ENCODE data around the gene DHX9.

DHX9 gene

GRCh38 chr1:182839209-182840066 lies at the start of gene DHX9:
DHX9 (plus strand) TSS chr1:182839347; CDS start chr1:182842567, 3,220 bp downstream.
- peak within 1 kb of the TSS; percentile 86 for H3K27ac ChIP-seq
- DNase-seq (ENCODE audit: low read depth, low spot score) = peak; percentile 45

DNA sequence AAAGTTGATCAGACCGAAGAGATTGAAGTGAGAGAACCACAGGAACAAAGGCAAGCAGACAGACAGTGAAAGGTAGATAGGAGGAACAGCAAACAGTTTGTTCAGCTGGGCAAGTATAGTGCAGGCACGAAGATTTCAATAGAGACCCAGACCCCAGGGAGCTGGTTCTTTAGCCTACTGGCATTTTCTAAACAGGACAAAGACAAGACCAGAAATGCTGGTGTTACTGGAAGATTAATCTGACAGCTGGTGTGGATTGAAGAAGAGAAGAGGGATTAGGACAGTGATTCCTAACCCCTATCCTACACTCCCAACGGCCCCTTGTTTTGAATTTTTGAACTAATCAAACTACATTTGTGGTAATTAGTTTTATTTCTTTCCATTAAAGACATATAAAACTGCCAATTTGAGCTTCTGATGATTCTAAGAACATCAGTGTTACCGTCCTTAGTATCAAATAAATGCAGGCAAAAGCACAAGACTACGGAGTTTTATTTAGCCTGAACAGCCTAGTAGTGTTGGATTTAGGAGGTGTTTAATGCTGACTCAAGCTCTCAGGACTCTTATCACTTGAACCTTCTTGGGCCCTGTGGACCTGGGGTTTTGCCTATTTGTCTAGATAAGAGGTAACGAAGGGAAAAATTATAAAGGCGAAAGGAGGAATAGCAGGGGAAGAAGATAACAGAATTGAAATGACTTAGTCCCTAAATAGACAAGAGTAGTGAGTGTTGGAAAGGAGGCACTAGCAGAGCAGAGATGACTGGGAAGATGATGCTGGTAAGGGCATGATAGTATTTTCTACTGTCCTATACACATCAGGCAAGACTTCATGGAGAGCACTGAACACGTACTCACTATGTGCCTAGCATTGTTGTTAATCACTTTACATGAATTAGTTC lies 47.6 kb upstream of the DHX9 start:
- H3K27ac ChIP-seq = no peak overlapping the region
- no peak for DNase-seq (ENCODE audit: low read depth, low spot score)

DNA sequence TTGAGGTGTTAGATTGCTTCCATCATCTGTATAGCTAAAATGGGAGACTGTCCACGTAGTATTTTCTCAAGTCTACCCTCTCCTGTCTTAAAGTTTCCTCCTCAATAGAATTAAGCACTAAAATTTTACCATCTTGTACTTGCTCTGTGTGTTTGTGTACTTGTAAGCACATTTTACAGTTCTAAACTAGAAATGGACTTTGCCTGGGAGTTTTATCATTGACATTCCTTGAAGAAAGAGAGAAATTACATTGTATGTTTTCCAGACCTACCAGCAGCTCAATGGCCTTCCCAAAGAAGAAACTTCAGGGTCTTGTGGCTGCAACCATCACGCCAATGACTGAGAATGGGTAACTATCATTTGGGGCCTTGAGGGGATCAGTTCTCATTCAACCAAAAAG lies 45.1 kb upstream of the DHX9 start:
- no peak for DNase-seq (ENCODE audit: low read depth, low spot score)
- H3K27ac ChIP-seq = no peak overlapping the region

- DNase-seq (ENCODE audit: low read depth, low spot score) = no peak
- no peak overlapping the region for H3K27ac ChIP-seq
Observed at GRCh38 chr1:182794676-182795201, 44.4 kb upstream of the DHX9 start.

- DNase-seq (ENCODE audit: low read depth, low spot score) = peak; percentile 55
- H3K27ac ChIP-seq = peak overlapping the region; percentile 43
Observed at GRCh38 chr1:182795563-182796228, 43.5 kb upstream of the DHX9 start.

DNA sequence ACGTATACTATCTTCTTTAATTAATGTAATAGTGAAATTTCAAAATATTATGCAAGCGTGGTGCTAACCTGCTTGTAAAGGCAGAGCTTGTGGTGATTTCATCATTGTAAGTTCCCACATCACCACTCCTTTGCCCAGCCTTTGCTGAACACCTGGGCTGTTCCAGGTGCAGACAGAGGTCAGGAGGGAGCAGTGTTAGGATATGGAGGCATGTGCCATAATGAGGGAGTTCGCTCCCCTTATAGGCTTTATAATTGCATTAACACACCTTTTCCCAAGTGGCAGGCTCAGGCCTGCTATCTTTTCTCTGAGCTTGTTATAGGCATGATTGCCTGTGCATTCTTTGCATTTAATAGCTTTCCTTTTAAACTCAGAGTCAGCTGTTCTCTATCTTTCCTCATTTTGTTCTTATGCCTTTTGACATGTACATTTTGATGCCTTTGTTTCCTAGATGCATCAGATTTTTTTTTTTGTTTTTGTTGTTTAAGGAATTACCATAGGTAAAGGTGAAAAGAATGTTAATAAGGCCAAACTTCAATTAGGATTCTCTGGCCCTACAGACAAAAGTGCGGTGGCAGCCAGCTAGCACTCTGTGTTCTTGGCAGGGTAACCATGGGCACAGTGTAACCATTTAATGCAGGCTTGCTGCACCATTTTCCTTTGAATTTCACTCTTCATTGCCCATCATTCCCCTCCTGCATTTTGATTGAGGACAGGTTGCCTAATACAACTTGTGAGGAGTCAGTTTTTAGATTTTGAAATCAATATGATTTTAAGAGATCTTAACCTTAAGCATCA lies 36.9 kb upstream of the DHX9 start:
- H3K27ac ChIP-seq = no peak overlapping the region
- DNase-seq (ENCODE audit: low read depth, low spot score) = peak; percentile 56

DNA sequence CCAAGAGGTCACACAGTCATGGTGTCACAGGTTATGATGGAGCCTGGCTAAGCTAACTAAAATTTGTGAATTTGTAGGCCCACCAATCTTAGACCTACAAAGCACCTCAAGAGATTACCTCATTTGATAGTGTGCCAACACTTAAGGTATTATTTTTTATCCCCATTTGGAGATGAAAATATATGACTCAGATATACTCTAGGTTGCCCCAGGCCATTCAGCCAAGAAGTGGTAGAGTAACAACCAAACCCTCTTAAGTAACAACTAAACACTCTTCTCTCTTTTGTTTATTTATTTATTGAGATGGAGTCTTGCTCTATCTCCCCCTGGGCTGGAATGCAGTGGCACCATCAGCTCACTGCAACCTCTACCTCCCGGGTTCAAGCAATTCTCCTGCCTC lies 35.3 kb upstream of the DHX9 start:
- peak; percentile 69 for DNase-seq (ENCODE audit: low read depth, low spot score)

GRCh38 chr1:182806015-182806678 lies 33.0 kb upstream of the DHX9 start:
- no peak for DNase-seq (ENCODE audit: low read depth, low spot score)
- H3K27ac ChIP-seq = no peak overlapping the region

More for the DNA sequence above, 35.3 kb upstream of the DHX9 start:
- H3K27ac ChIP-seq = no peak overlapping the region

GRCh38 chr1:182807907-182808306 lies 31.2 kb upstream of the DHX9 start:
- DNase-seq (ENCODE audit: low read depth, low spot score) = no peak
- H3K27ac ChIP-seq = no peak overlapping the region

DNA sequence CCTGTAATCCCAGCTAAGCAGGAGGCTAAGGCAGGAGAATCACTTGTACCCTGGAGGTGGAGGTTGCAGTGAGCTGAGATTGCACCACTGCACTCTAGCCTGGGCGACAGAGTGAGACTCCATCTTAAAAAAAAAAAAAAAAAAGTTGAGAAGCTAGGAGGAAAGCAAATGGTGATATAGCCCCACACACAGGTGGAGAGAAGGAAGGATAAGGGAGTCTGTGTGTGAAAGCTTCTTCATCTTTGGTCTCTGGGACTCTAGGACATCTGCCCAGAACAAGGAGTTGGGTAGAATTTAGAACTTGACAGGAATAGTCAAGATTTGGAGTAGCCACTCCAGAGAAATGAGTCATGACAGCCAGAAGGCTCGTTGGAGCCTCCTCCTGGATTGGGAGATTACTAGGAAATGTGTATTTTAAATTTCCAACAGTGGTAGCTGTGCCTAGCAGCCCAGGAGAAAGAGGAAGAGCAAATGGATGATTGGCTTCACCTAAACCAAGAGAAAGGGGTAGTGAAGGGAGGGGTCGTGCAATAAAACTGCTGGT lies 29.7 kb upstream of the DHX9 start:
- no peak overlapping the region for H3K27ac ChIP-seq
- DNase-seq (ENCODE audit: low read depth, low spot score) = no peak

DNA sequence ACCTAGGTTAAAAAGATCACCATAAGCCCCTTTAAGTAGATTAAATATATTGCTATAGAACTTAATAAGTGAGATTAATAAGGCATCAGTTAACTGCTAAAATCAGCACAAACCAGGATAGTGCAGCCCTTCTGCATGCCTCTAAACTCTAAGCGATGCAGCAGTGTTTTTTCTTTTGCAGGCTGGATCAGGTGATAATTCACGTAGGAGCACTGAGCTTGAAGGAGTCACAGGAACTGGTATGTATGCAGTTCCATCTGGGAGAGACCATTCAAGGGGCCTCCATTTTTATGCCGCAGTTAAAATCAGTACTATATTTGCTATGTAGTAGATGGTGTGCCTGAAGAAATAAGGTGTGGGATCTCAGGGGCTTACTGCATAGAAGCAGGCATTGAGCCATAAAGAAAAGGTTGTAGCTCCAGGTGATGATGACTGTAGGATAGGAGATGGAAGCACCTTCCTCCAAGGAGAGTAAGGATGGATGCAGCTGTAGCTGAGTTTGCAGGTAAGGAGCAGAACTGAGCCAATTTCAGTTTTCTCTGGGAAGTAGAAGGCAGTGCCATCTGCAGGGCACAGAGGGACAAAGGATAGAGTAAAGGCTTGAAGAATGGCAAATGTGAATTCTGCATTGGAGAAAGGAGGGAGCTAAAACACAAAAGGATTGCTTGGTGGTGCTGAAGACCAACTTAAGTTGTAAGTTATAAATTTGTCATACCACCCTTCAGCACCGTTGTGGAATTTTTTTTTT lies 27.0 kb upstream of the DHX9 start:
- H3K27ac ChIP-seq = no peak overlapping the region
- no peak for DNase-seq (ENCODE audit: low read depth, low spot score)

- no peak overlapping the region for H3K27ac ChIP-seq
- DNase-seq (ENCODE audit: low read depth, low spot score) = no peak
Observed at GRCh38 chr1:182816863-182817262, 22.3 kb upstream of the DHX9 start.

DNA sequence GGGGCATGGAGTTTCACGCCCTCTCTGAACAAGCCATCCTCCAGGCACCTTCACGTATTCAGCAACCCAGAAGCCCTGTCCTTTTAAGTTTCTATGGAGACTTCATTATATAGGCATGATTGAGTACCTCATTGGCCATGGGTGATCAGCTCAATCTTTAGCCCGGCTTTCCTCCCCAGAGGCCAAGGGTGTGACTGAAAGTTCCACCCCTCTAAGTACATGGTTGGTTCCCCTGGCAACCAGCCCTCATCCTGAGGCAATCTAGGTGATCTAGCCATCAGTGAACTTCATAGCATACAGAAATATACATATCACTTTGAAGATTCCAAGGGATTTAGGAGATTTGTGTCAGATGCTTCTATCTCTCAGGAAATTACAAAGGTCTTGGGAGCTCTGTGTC lies 21.3 kb upstream of the DHX9 start:
- no peak overlapping the region for H3K27ac ChIP-seq
- no peak for DNase-seq (ENCODE audit: low read depth, low spot score)

GRCh38 chr1:182823220-182823619 lies 15.9 kb upstream of the DHX9 start:
- no peak overlapping the region for H3K27ac ChIP-seq
- no peak for DNase-seq (ENCODE audit: low read depth, low spot score)

DNA sequence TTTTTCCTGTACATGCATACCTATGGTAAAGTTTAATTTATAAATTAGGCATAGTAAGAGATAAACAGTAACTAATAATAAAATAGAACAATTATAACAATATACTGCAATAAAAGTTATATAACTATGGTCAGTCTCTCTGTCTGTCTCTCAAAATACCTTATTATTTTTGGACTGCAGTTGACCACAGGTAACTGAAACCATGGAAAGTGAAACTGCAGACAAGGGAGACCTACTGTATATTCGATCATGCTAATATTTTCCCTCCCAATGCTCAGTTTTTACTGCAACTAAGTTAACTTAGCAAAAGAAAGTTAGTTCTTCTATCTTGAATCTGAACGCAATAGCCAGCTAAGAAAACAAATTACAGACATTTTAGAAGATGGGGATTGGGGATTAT lies 12.3 kb upstream of the DHX9 start:
- H3K27ac ChIP-seq = no peak overlapping the region
- no peak for DNase-seq (ENCODE audit: low read depth, low spot score)

GRCh38 chr1:182829285-182829932 lies 9.7 kb upstream of the DHX9 start:
- DNase-seq (ENCODE audit: low read depth, low spot score) = no peak
- H3K27ac ChIP-seq = no peak overlapping the region

GRCh38 chr1:182833271-182833670 lies 5.9 kb upstream of the DHX9 start:
- DNase-seq (ENCODE audit: low read depth, low spot score) = peak; percentile 29
- H3K27ac ChIP-seq = no peak overlapping the region

- DNase-seq (ENCODE audit: low read depth, low spot score) = no peak
Observed at GRCh38 chr1:182834326-182834725, 4.8 kb upstream of the DHX9 start.

More at GRCh38 chr1:182834326-182834725, 4.8 kb upstream of the DHX9 start:
- no peak overlapping the region for H3K27ac ChIP-seq

All from epithelial cell of prostate (primary cell).